WTC11 (cell line): ENCODE measurements around the gene NFATC3. TPM values are rescaled to one million over a fixed set of nuclear protein-coding genes. Genes with fewer than 3 reads are reported as not detected.
"Not testable (repeated sequence)": the region's sequence is repeated elsewhere in the genome, so short reads cannot be mapped to it uniquely, and the experiment has no call there.

Source experiments
- ATAC-seq: fragments of 200-7000 bp; cut with Tn5 transposase; 2 replicates; pipeline ENCODE4 v1.10.0; 2021; ENCODE audit warnings: mild to moderate bottlenecking, moderate library complexity
- CTCF ChIA-PET: fragments of 300-600 bp; sonication (Branson Sonifier 250); formaldehyde crosslinking; loops from one replicate; lab custom pipeline; 2021; ENCODE audit warnings: antibody characterized with exemption; lab: Charles Lee
- POLR2A ChIA-PET: fragments of 350-600 bp; sonication (Branson Sonifier 250); formaldehyde crosslinking; loops from one replicate; lab custom pipeline; 2021; ENCODE audit warnings: antibody characterized with exemption; lab: Charles Lee
- DNase-seq: peaks from one replicate; pipeline ENCODE4 v3.0.0; 2021; ENCODE audit warnings: low spot score
- H3K27ac Mint-ChIP-seq: 2 replicates; pipeline ENCODE4 v1.8.0; 2021; ENCODE audit warnings: mixed read lengths
- H3K27me3 Mint-ChIP-seq: 2 replicates; pipeline ENCODE4 v1.8.0; 2021; ENCODE audit warnings: low read depth, mild to moderate bottlenecking, moderate library complexity, mixed read lengths
- H3K36me3 Mint-ChIP-seq: 2 replicates; pipeline ENCODE4 v1.8.0; 2021; ENCODE audit warnings: mixed read lengths
- H3K4me1 Mint-ChIP-seq: 2 replicates; pipeline ENCODE4 v1.8.0; 2022; ENCODE audit warnings: mixed read lengths
- H3K4me3 Mint-ChIP-seq: 2 replicates; pipeline ENCODE4 v1.8.0; 2021; ENCODE audit warnings: mild to moderate bottlenecking, moderate library complexity, mixed read lengths
- H3K9me3 Mint-ChIP-seq: 2 replicates; pipeline ENCODE4 v1.8.0; 2021; ENCODE audit warnings: mixed read lengths
- ATF1 ChIP-seq: sonication (generic); formaldehyde crosslinking; IDR thresholded peaks from 2 replicates; pipeline ENCODE4 v1.8.1; 2023; ENCODE audit warnings: mild to moderate bottlenecking, moderate library complexity, missing genetic modification reagents
- ATF2 ChIP-seq: sonication (generic); formaldehyde crosslinking; IDR thresholded peaks from 2 replicates; pipeline ENCODE4 v1.8.1; 2022; ENCODE audit warnings: low read depth, missing genetic modification reagents, borderline replicate concordance
- CREB1 ChIP-seq: sonication (generic); formaldehyde crosslinking; IDR thresholded peaks from 2 replicates; pipeline ENCODE4 v1.8.0; 2023; ENCODE audit warnings: mild to moderate bottlenecking, missing genetic modification reagents
- E2F5 ChIP-seq: sonication (generic); formaldehyde crosslinking; IDR thresholded peaks from 2 replicates; pipeline ENCODE4 v1.8.1; 2022; ENCODE audit warnings: mild to moderate bottlenecking, moderate library complexity, missing genetic modification reagents
- EMX1 ChIP-seq: fragments of 250-450 bp; sonication (Bioruptor Pico); IDR thresholded peaks from 2 replicates; pipeline ENCODE4 v1.8.0; 2021; ENCODE audit warnings: mild to moderate bottlenecking
- FOXP1 ChIP-seq: sonication (generic); formaldehyde crosslinking; IDR thresholded peaks from 2 replicates; pipeline ENCODE4 v1.8.0; 2022; ENCODE audit warnings: missing genetic modification reagents, mild to moderate bottlenecking, moderate library complexity, borderline replicate concordance
- GRHL2 ChIP-seq: fragments of 250-450 bp; sonication (Bioruptor Pico); IDR thresholded peaks from 2 replicates; pipeline ENCODE4 v1.8.0; 2022; ENCODE audit warnings: mild to moderate bottlenecking, moderate library complexity; ENCODE audit not compliant: insufficient replicate concordance, severe bottlenecking
- HMGA2 ChIP-seq: fragments of 250-450 bp; sonication (Bioruptor Pico); IDR thresholded peaks from 2 replicates; pipeline ENCODE4 v1.4.0; 2021; ENCODE audit warnings: mild to moderate bottlenecking, moderate library complexity
- NR1H2 ChIP-seq: sonication (generic); formaldehyde crosslinking; IDR thresholded peaks from 2 replicates; pipeline ENCODE4 v1.9.0; 2021; ENCODE audit warnings: mild to moderate bottlenecking, moderate library complexity, missing genetic modification reagents
- SMAD4 ChIP-seq: sonication (generic); formaldehyde crosslinking; IDR thresholded peaks from 2 replicates; pipeline ENCODE4 v1.8.0; 2022; ENCODE audit warnings: mild to moderate bottlenecking, missing genetic modification reagents
- SOX15 ChIP-seq: fragments of 250-450 bp; sonication (Bioruptor Pico); IDR thresholded peaks from 2 replicates; pipeline ENCODE4 v1.9.0; 2021; ENCODE audit warnings: mild to moderate bottlenecking
- TEAD4 ChIP-seq: sonication (generic); formaldehyde crosslinking; IDR thresholded peaks from 2 replicates; pipeline ENCODE4 v1.8.0; 2022; ENCODE audit warnings: mild to moderate bottlenecking, missing genetic modification reagents
- ZNF232 ChIP-seq: sonication (generic); formaldehyde crosslinking; IDR thresholded peaks from 2 replicates; pipeline ENCODE4 v1.8.0; 2022; ENCODE audit warnings: mild to moderate bottlenecking, missing genetic modification reagents
- ZNF317 ChIP-seq: sonication (generic); formaldehyde crosslinking; IDR thresholded peaks from 2 replicates; pipeline ENCODE4 v1.8.1; 2023; ENCODE audit warnings: low read depth, mild to moderate bottlenecking, moderate library complexity, missing genetic modification reagents, borderline replicate concordance
- ZNF423 ChIP-seq: fragments of 250-450 bp; sonication (Bioruptor Pico); IDR thresholded peaks from 2 replicates; pipeline ENCODE4 v2.1.2; 2022; ENCODE audit warnings: mild to moderate bottlenecking, moderate library complexity
- total RNA-seq: library from RNA; stranded (reverse); gene quantifications from 3 replicates; pipeline ENCODE4 v1.2.3, GENCODE V29; 2021
- TF ChIP-seq, protein P1 (sequence below): sonication (generic); formaldehyde crosslinking; IDR thresholded peaks from 2 replicates; pipeline ENCODE4 v1.8.1; 2023; ENCODE audit warnings: mild to moderate bottlenecking, missing genetic modification reagents
- TF ChIP-seq, protein P2 (sequence below): sonication (generic); formaldehyde crosslinking; IDR thresholded peaks from 2 replicates; pipeline ENCODE4 v1.8.0; 2022; ENCODE audit warnings: missing genetic modification reagents

The NFATC3 gene
- total RNA-seq, 1 experiment from 2014 or later: 34.6 TPM

GRCh38 chr16:68131813-68132706 lies 46.9 kb downstream of the NFATC3 start:
- TF ChIP-seq, protein P1, sequence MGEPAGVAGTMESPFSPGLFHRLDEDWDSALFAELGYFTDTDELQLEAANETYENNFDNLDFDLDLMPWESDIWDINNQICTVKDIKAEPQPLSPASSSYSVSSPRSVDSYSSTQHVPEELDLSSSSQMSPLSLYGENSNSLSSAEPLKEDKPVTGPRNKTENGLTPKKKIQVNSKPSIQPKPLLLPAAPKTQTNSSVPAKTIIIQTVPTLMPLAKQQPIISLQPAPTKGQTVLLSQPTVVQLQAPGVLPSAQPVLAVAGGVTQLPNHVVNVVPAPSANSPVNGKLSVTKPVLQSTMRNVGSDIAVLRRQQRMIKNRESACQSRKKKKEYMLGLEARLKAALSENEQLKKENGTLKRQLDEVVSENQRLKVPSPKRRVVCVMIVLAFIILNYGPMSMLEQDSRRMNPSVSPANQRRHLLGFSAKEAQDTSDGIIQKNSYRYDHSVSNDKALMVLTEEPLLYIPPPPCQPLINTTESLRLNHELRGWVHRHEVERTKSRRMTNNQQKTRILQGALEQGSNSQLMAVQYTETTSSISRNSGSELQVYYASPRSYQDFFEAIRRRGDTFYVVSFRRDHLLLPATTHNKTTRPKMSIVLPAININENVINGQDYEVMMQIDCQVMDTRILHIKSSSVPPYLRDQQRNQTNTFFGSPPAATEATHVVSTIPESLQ (CRISPR knock-in tag): no peak
- TF ChIP-seq ZNF232 (CRISPR knock-in tag) (no peak), NR1H2 (CRISPR knock-in tag) (no peak), ZNF317 (CRISPR knock-in tag) (no peak), GRHL2 (CRISPR knock-in tag) (no peak), FOXP1 (CRISPR knock-in tag) (no peak), ATF2 (CRISPR knock-in tag) (no peak), EMX1 (CRISPR knock-in tag) (no peak), ATF1 (no peak), SMAD4 (no peak), CREB1 (CRISPR knock-in tag) (no peak), SOX15 (CRISPR knock-in tag) (no peak), E2F5 (CRISPR knock-in tag) (no peak), TEAD4 (no peak), ZNF423 (CRISPR knock-in tag) (no peak), HMGA2 (CRISPR knock-in tag) (no peak)
- TF ChIP-seq, protein P2, sequence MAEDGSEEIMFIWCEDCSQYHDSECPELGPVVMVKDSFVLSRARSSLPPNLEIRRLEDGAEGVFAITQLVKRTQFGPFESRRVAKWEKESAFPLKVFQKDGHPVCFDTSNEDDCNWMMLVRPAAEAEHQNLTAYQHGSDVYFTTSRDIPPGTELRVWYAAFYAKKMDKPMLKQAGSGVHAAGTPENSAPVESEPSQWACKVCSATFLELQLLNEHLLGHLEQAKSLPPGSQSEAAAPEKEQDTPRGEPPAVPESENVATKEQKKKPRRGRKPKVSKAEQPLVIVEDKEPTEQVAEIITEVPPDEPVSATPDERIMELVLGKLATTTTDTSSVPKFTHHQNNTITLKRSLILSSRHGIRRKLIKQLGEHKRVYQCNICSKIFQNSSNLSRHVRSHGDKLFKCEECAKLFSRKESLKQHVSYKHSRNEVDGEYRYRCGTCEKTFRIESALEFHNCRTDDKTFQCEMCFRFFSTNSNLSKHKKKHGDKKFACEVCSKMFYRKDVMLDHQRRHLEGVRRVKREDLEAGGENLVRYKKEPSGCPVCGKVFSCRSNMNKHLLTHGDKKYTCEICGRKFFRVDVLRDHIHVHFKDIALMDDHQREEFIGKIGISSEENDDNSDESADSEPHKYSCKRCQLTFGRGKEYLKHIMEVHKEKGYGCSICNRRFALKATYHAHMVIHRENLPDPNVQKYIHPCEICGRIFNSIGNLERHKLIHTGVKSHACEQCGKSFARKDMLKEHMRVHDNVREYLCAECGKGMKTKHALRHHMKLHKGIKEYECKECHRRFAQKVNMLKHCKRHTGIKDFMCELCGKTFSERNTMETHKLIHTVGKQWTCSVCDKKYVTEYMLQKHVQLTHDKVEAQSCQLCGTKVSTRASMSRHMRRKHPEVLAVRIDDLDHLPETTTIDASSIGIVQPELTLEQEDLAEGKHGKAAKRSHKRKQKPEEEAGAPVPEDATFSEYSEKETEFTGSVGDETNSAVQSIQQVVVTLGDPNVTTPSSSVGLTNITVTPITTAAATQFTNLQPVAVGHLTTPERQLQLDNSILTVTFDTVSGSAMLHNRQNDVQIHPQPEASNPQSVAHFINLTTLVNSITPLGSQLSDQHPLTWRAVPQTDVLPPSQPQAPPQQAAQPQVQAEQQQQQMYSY: no peak
- Mint-ChIP-seq H3K27me3 (no peaks in the 10 kb centered on the region), H3K4me3 (no peak overlapping the region), H3K9me3 (no peaks in the 10 kb centered on the region), H3K36me3 (no peaks in the 10 kb centered on the region), H3K27ac (no peak overlapping the region), H3K4me1 (no peaks in the 10 kb centered on the region)
- ChIA-PET CTCF (no interaction called here), POLR2A (no interaction called here)
- DNase-seq: no peak
- ATAC-seq: no peak

DNA sequence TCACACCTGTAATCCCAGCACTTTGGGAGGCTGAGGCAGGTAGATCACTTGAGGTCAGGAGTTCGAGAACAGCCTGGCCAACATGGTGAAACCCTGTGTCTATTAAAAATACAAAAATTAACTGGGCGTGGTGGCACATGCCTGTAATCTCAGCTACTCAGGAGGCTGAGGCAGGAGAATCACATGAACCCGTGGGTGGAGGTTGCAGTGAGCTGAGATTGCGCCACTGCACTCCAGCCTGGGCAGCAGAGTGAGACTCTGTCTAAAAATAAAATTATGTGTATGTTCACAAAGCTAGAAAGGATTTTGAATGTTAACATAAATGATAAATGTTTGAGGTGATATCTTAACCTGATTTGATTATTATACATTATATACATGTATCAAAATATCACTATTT lies 47.8 kb downstream of the NFATC3 start:
- H3K9me3 Mint-ChIP-seq, H3K4me1 Mint-ChIP-seq, DNase-seq, ATAC-seq, CTCF ChIA-PET, POLR2A ChIA-PET, H3K27me3 Mint-ChIP-seq, H3K4me3 Mint-ChIP-seq, H3K27ac Mint-ChIP-seq, H3K36me3 Mint-ChIP-seq: not testable (repeated sequence)
